GM12892 (cell line): ENCODE measurements around the gene SPATA16.

ENCODE experiments used
- POLR2A ChIP-seq: IDR thresholded peaks from 2 replicates; pipeline ENCODE4 v1.6.1; 2011; ENCODE audit warnings: low read depth, low read length, control low read depth
- POLR2AphosphoS5 ChIP-seq: IDR thresholded peaks from 2 replicates; pipeline ENCODE4 v1.6.1; 2011; ENCODE audit warnings: low read depth, low read length, control low read depth

DNA sequence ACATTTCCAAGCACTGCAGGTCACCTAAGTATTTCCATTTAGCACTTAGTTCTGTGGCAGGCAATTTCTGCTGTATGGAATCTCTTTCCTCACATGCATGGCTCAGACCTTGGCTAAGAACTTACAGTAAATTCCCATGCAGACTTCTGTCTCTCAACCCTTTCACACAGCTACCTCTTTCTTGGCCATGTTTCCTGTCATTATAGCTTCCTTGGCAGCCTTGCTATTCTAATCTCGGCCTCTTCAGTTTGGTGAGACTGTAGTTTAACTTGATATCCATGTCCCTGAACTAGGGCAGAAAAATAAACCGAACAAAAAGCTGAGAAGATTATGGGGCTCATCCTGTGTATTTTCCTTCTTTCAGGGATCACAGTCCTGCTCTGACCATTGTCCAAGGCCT lies 96.0 kb downstream of the SPATA16 start:
- TF ChIP-seq POLR2AphosphoS5 (no peak), POLR2A (no peak)
